HEK293T (cell line): Measurements from ENCODE around the gene ITSN1.
"Not testable (repeated sequence)": the region's sequence is repeated elsewhere in the genome, so short reads cannot be mapped to it uniquely, and the experiment has no call there.

ENCODE experiments used
- CTCF ChIA-PET: fragments of 350-600 bp; formaldehyde crosslinking; extraction: SDS; loops from one replicate; lab custom pipeline; 2021; ENCODE audit warnings: antibody characterized with exemption, inconsistent platforms; lab: Yijun Ruan, JAX
- POLR2A ChIA-PET: fragments of 350-600 bp; formaldehyde crosslinking; extraction: SDS; loops from one replicate; lab custom pipeline; 2020; ENCODE audit warnings: antibody characterized with exemption, inconsistent platforms; lab: Yijun Ruan, JAX
- DNase-seq: peaks from one replicate; pipeline ENCODE4 v3.0.0; 2012; ENCODE audit warnings: mixed read lengths; ENCODE audit errors: extremely low spot score
- ARNT ChIP-seq: fragments of 450-650 bp; IDR thresholded peaks from 2 replicates; pipeline ENCODE4 v1.6.1; 2017; ENCODE audit warnings: mild to moderate bottlenecking
- BHLHE40 ChIP-seq: fragments of 450-650 bp; IDR thresholded peaks from 2 replicates; pipeline ENCODE4 v1.6.1; 2016; ENCODE audit warnings: mild to moderate bottlenecking, moderate library complexity, borderline replicate concordance
- CTBP1 ChIP-seq: fragments of 450-650 bp; IDR thresholded peaks from 2 replicates; pipeline ENCODE4 v1.6.1; 2016; ENCODE audit warnings: borderline replicate concordance
- ELF4 ChIP-seq: fragments of 450-650 bp; IDR thresholded peaks from 2 replicates; pipeline ENCODE4 v1.6.1; 2017; ENCODE audit warnings: antibody characterized with exemption
- FOXA1 ChIP-seq: fragments of 450-650 bp; IDR thresholded peaks from 2 replicates; pipeline ENCODE4 v1.6.1; 2016; ENCODE audit warnings: mild to moderate bottlenecking
- FOXK2 ChIP-seq: fragments of 450-650 bp; IDR thresholded peaks from 2 replicates; pipeline ENCODE4 v1.6.1; 2016; ENCODE audit warnings: mild to moderate bottlenecking
- FOXM1 ChIP-seq: fragments of 450-650 bp; IDR thresholded peaks from 2 replicates; pipeline ENCODE4 v1.6.1; 2017; ENCODE audit warnings: mild to moderate bottlenecking, borderline replicate concordance
- HDGF ChIP-seq: fragments of 450-650 bp; IDR thresholded peaks from 2 replicates; pipeline ENCODE4 v1.6.1; 2017; ENCODE audit warnings: antibody characterized with exemption, borderline replicate concordance
- L3MBTL2 ChIP-seq: fragments of 450-650 bp; conservative IDR thresholded peaks from 2 replicates; pipeline ENCODE4 v1.6.1; 2016; ENCODE audit warnings: mild to moderate bottlenecking
- LEF1 ChIP-seq: fragments of 450-650 bp; IDR thresholded peaks from 2 replicates; pipeline ENCODE4 v1.6.1; 2017; ENCODE audit warnings: mild to moderate bottlenecking, borderline replicate concordance
- NFRKB ChIP-seq: fragments of 450-650 bp; IDR thresholded peaks from 2 replicates; pipeline ENCODE4 v1.6.1; 2016; ENCODE audit warnings: mild to moderate bottlenecking, moderate library complexity
- SP1 ChIP-seq: fragments of 450-650 bp; IDR thresholded peaks from 2 replicates; pipeline ENCODE4 v1.6.1; 2017
- SUZ12 ChIP-seq: fragments of 450-650 bp; IDR thresholded peaks from 2 replicates; pipeline ENCODE4 v1.6.1; 2016; ENCODE audit warnings: mild to moderate bottlenecking
- TARDBP ChIP-seq: fragments of 450-650 bp; IDR thresholded peaks from 2 replicates; pipeline ENCODE4 v1.6.1; 2016
- ZNF384 ChIP-seq: fragments of 450-650 bp; IDR thresholded peaks from 2 replicates; pipeline ENCODE4 v1.6.1; 2016
- TF ChIP-seq, protein P1 (sequence below): fragments of 450-650 bp; IDR thresholded peaks from 2 replicates; pipeline ENCODE4 v1.6.1; 2016

ITSN1 gene

GRCh38 chr21:33667636-33668035 is 25.3 kb downstream of the ITSN1 start:
- no peak for DNase-seq
- ChIA-PET POLR2A (no interaction called here), CTCF (no interaction called here)
- TF ChIP-seq FOXM1 (no peak), ELF4 (no peak), ZNF384 (no peak)

DNA sequence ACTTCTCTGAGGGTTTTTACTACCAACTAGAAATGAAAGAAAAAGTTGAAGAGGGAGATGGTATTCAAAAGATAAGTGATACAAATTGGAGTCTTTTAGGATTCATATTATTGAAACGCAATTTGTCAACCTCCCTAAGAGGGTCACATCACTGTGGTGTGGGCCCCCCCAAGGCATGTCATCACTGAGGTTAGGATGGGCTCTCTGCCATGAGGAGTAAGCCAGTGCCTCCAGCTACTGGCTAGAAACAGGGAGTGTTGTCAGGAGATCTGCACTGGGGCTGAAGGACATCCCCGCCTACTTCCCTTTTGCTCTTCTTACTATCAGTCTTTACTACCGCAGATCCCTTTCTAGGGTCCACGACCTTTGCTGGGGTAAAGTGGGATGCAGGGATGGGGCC is 25.9 kb downstream of the ITSN1 start:
- CTCF ChIA-PET: no interaction called here
- POLR2A ChIA-PET: no interaction called here
- no peak for TF ChIP-seq HDGF
- TF ChIP-seq FOXA1: no peak
- TF ChIP-seq CTBP1: no peak
- TF ChIP-seq, protein P1, sequence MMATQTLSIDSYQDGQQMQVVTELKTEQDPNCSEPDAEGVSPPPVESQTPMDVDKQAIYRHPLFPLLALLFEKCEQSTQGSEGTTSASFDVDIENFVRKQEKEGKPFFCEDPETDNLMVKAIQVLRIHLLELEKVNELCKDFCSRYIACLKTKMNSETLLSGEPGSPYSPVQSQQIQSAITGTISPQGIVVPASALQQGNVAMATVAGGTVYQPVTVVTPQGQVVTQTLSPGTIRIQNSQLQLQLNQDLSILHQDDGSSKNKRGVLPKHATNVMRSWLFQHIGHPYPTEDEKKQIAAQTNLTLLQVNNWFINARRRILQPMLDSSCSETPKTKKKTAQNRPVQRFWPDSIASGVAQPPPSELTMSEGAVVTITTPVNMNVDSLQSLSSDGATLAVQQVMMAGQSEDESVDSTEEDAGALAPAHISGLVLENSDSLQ: no peak
- TF ChIP-seq SP1: no peak
- no peak for DNase-seq

GRCh38 chr21:33668620-33669019 is 26.3 kb downstream of the ITSN1 start:
- TF ChIP-seq ZNF384 (no peak), FOXA1 (no peak), FOXK2 (no peak), L3MBTL2 (no peak), HDGF (no peak), LEF1 (no peak), TARDBP (no peak), NFRKB (no peak), BHLHE40 (no peak), SP1 (no peak), ELF4 (no peak), FOXM1 (no peak)
- TF ChIP-seq, protein P1: no peak
- ChIA-PET CTCF (no interaction called here), POLR2A (no interaction called here)
- no peak for DNase-seq

- no peak for DNase-seq
- TF ChIP-seq L3MBTL2: no peak
- no peak for TF ChIP-seq FOXM1
- TF ChIP-seq SP1: no peak
- TF ChIP-seq FOXA1: no peak
- TF ChIP-seq SUZ12: no peak
- no peak for TF ChIP-seq TARDBP
- no peak for TF ChIP-seq LEF1
- no peak for TF ChIP-seq NFRKB
- TF ChIP-seq ELF4: no peak
- no peak for TF ChIP-seq FOXK2
- TF ChIP-seq, protein P1: no peak
- no peak for TF ChIP-seq ZNF384
- TF ChIP-seq BHLHE40: no peak
- no peak for TF ChIP-seq HDGF
- TF ChIP-seq CTBP1: no peak
- no peak for TF ChIP-seq ARNT
- ChIA-PET CTCF (no interaction called here), POLR2A (no interaction called here)
These were observed 28.0 kb downstream of the ITSN1 start for GRCh38 chr21:33670076-33670978.

DNA sequence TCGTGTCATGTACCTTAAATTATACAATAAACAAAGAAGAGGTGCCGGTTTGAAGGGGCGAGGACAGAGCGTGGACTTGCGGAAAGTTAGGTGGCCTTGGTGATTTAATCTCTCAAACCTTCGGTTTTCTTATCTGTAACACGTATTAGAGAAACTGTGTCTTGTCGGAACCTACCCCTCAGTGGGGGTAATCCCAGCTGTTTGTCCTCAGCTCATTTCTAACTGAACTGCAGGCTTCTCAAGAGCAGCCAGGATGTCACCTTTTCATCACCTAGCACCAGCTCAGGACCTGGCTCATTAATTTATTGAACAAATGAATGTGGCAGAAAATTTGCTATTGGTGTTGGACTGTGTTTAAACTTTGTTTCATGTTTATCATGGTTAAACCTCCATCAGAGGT is 31.2 kb downstream of the ITSN1 start:
- TF ChIP-seq SUZ12 (no peak), BHLHE40 (no peak), HDGF (no peak), CTBP1 (no peak), ARNT (no peak), ZNF384 (no peak), SP1 (no peak), LEF1 (no peak), FOXA1 (no peak), NFRKB (no peak), TARDBP (no peak), FOXK2 (no peak), FOXM1 (no peak), L3MBTL2 (no peak), ELF4 (no peak)
- TF ChIP-seq, protein P1: no peak
- POLR2A ChIA-PET: interaction anchor here (1.0 kb wide), 1 partner anchor 10 kb away, joined by 3 read pairs; no protein-coding TSS in a partner anchor
- no peak for DNase-seq
- CTCF ChIA-PET: no interaction called here

- ChIA-PET CTCF (no interaction called here), POLR2A (no interaction called here)
- DNase-seq: no peak
- TF ChIP-seq CTBP1 (no peak), ELF4 (no peak), ARNT (no peak)
- TF ChIP-seq, protein P1: no peak
These were observed 31.9 kb downstream of the ITSN1 start for GRCh38 chr21:33674226-33674625.

DNA sequence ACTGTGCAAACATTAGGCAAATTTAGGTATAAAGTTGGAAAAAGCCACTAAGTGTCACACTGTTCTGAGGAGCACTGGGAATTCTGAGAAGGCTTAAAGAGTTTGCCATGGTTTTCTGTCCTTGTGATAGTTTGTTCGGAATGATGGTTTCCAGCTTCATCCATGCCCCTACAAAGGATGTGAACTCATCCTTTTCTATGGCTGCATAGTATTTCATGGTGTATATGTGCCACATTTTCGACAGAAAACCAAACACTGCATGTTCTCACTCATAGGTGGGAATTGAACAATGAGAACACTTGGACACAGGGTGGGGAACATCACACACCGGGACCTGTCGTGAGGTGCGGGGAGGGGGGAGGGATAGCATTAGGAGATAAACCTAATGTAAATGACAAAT is 34.4 kb downstream of the ITSN1 start:
- CTCF ChIA-PET, DNase-seq, POLR2A ChIA-PET: not testable (repeated sequence)
